ENCODE data around the gene SLC23A2.
"Not testable (repeated sequence)": the region's sequence is repeated elsewhere in the genome, so short reads cannot be mapped to it uniquely, and the experiment has no call there.

SLC23A2 gene

GRCh38 chr20:4902788-4903187, 98.5 kb downstream of the SLC23A2 start:
- DNase-seq (ENCODE audit: low read depth), result no peak

- DNase-seq (ENCODE audit: low read depth), result no peak
These were observed 100.1 kb downstream of the SLC23A2 start for GRCh38 chr20:4901031-4901818.

GRCh38 chr20:4898282-4899244, 102.7 kb downstream of the SLC23A2 start:
- DNase-seq (ENCODE audit: low read depth), result peak; percentile 67

- no peak for DNase-seq (ENCODE audit: low read depth)
These were observed 103.7 kb downstream of the SLC23A2 start for GRCh38 chr20:4897600-4897999.

- no peak for DNase-seq (ENCODE audit: low read depth)
These were observed 104.3 kb downstream of the SLC23A2 start for GRCh38 chr20:4896971-4897497.

- no peak for DNase-seq (ENCODE audit: low read depth)
These were observed 105.1 kb downstream of the SLC23A2 start for GRCh38 chr20:4896119-4896702.

- no peak for DNase-seq (ENCODE audit: low read depth)
These were observed 106.3 kb downstream of the SLC23A2 start for GRCh38 chr20:4894981-4895381.

GRCh38 chr20:4894409-4894808, 106.9 kb downstream of the SLC23A2 start:
- no peak for DNase-seq (ENCODE audit: low read depth)

GRCh38 chr20:4893709-4894108, 107.6 kb downstream of the SLC23A2 start:
- DNase-seq (ENCODE audit: low read depth), result no peak

GRCh38 chr20:4891997-4892396, 109.3 kb downstream of the SLC23A2 start:
- no peak for DNase-seq (ENCODE audit: low read depth)

- DNase-seq (ENCODE audit: low read depth), result no peak
These were observed 110.0 kb downstream of the SLC23A2 start for GRCh38 chr20:4891190-4891763.

GRCh38 chr20:4889446-4889845, 111.9 kb downstream of the SLC23A2 start:
- DNase-seq (ENCODE audit: low read depth), result no peak

GRCh38 chr20:4887586-4887985, 113.7 kb downstream of the SLC23A2 start:
- DNase-seq (ENCODE audit: low read depth), result no peak

GRCh38 chr20:4886771-4887527, 114.4 kb downstream of the SLC23A2 start:
- no peak for DNase-seq (ENCODE audit: low read depth)

GRCh38 chr20:4885877-4886276, 115.4 kb downstream of the SLC23A2 start:
- no peak for DNase-seq (ENCODE audit: low read depth)

GRCh38 chr20:4883546-4883945, 117.8 kb downstream of the SLC23A2 start:
- no peak for DNase-seq (ENCODE audit: low read depth)

GRCh38 chr20:4883051-4883450, 118.3 kb downstream of the SLC23A2 start:
- peak; percentile 19 for DNase-seq (ENCODE audit: low read depth)

GRCh38 chr20:4881006-4881730, 120.1 kb downstream of the SLC23A2 start:
- no peak for DNase-seq (ENCODE audit: low read depth)

GRCh38 chr20:4880051-4880450, 121.3 kb downstream of the SLC23A2 start:
- DNase-seq (ENCODE audit: low read depth), result no peak

- DNase-seq (ENCODE audit: low read depth), result not testable (repeated sequence)
These were observed 123.2 kb downstream of the SLC23A2 start for GRCh38 chr20:4878099-4878498.

GRCh38 chr20:4876731-4877130, 124.6 kb downstream of the SLC23A2 start:
- DNase-seq (ENCODE audit: low read depth), result no peak

Data from EH (cell line).